Transverse colon (tissue), 4 donors: ENCODE data around the gene BLVRB. TPM values are rescaled to one million over a fixed set of nuclear protein-coding genes. Genes with fewer than 3 reads are reported as not detected.
A peak's percentile ranks its signal among the peaks of the same experiment; 100 is the strongest.
"Not testable (repeated sequence)": the region's sequence is repeated elsewhere in the genome, so short reads cannot be mapped to it uniquely, and the experiment has no call there.

ENCODE experiments used
- DNase-seq: peaks from one replicate; pipeline ENCODE4 v3.0.0-alpha.2; 2019
- H3K27ac ChIP-seq, 4 donors: fragments of 200-600 bp; sonication (generic); 2 replicates each; pipeline ENCODE4 v1.5.1; 2016 to 2018; ENCODE audit warnings: inconsistent platforms in 4 of 4
- H3K27me3 ChIP-seq: fragments of 200-600 bp; sonication (generic); 2 replicates; pipeline ENCODE4 v1.5.1; 2017; ENCODE audit warnings: inconsistent platforms
- H3K36me3 ChIP-seq, 4 donors: fragments of 200-600 bp; sonication (generic); 2 replicates each; pipeline ENCODE4 v1.5.1; 2017 to 2019; ENCODE audit warnings: inconsistent platforms in 4 of 4
- H3K4me1 ChIP-seq, 4 donors: fragments of 200-600 bp; sonication (generic); 2 replicates each; pipeline ENCODE4 v1.5.1; 2017 to 2020; ENCODE audit warnings: inconsistent platforms in 4 of 4
- H3K4me3 ChIP-seq, 4 donors: fragments of 200-600 bp; sonication (generic); 1 replicate in 1 of 4; 2 replicates in 3 of 4; pipeline versions ENCODE4 v1.5.1 to v1.6.1; 2017 to 2019; ENCODE audit warnings: inconsistent platforms in 4 of 4
- H3K9me3 ChIP-seq, 2 donors: fragments of 200-600 bp; sonication (generic); 2 replicates each; pipeline ENCODE4 v1.5.1; 2017 to 2019; ENCODE audit warnings: inconsistent platforms in 2 of 2
- EP300 ChIP-seq: sonication (generic); formaldehyde crosslinking; IDR thresholded peaks from one replicate; pipeline ENCODE4 v1.6.1; 2017; ENCODE audit warnings: antibody characterized with exemption, low read depth
- POLR2A ChIP-seq: fragments of 450-650 bp; IDR thresholded peaks from one replicate; pipeline ENCODE4 v1.6.1; 2016; ENCODE audit warnings: antibody characterized with exemption, mild to moderate bottlenecking, moderate library complexity
- POLR2AphosphoS5 ChIP-seq, 3 donors: sonication (generic); formaldehyde crosslinking; IDR thresholded peaks; one replicate each; pipeline ENCODE4 v1.6.1; 2016; ENCODE audit warnings: antibody characterized with exemption in 3 of 3
- WGBS, 2 donors: methylation state at CpG; one replicate each; pipeline ENCODE4 v1.1.5; 2018; ENCODE audit warnings: low coverage in 1 of 2; 5-methylcytosine and 5-hydroxymethylcytosine counted together
- in situ Hi-C, 4 donors: fragments of 200-750 bp; cut with MboI; loops; one replicate each; pipeline versions ENCODE4 v1.15.0 to v1.15.1; 2017; ENCODE audit warnings: low sequenced_read_pairs in 3 of 4, low pct_ligation_motif_present in 1 of 4, low pct_unique_long_range_greater_than_20kb in 1 of 4
- intact Hi-C: fragments of 100-400 bp; cut with DNase I; formaldehyde crosslinking; loops from one replicate; pipeline ENCODE4 v1.15.1; 2023; ENCODE audit warnings: low total_unique reads
- total RNA-seq, 4 donors: library from RNA; depleted of rRNA; stranded (reverse); fragments of >200 nt; gene quantifications; one replicate each; pipeline ENCODE4 v1.1.0, GENCODE V29; 2016
- TF ChIP-seq, protein P1 (sequence below), 5 experiments: fragments of 200-600 bp in 3 of 5; fragments of 450-650 bp in 2 of 5; sonication (generic) in 3 of 5; IDR thresholded peaks; 1 replicate in 2 of 5; 2 replicates in 3 of 5; pipeline ENCODE4 v1.5.1; 2016 to 2017; ENCODE audit warnings: antibody characterized with exemption in 5 of 5, inconsistent platforms in 3 of 5, mild to moderate bottlenecking in 2 of 5, moderate library complexity in 1 of 5

The BLVRB gene
- total RNA-seq, 4 donors from 2014 or later = 81.5 to 193 (median 147) TPM

- Histone ChIP-seq H3K36me3 (no peaks in the 10 kb centered on the region), H3K27me3 (no peaks in the 10 kb centered on the region), H3K4me1 (peaks cover 0 to 5% (median 0%) of the 10 kb centered on the region in 4 donors), H3K27ac (no peak overlapping the region), H3K9me3 (no peaks in the 10 kb centered on the region), H3K4me3 (no peak overlapping the region)
- intact Hi-C loops (no loop called here), in situ Hi-C loops (loop anchor here in 1 of 4 donors (25.0 kb wide), 1 partner anchor 123 kb away; the partner anchor contains the start of gene AKT2)
- 76% methylated on average over 9 of the region's 9 CpGs; no CpG with 5 or more reads in 1 of the 2 donors for WGBS, 2 donors
- DNase-seq = no peak
- TF ChIP-seq POLR2AphosphoS5 (IDR thresholded peaks at IDR 0.05) (no peak), POLR2A (no peak)
These were observed 55.5 kb downstream of the BLVRB start for GRCh38 chr19:40410030-40410389.

- H3K9me3 ChIP-seq, H3K4me1 ChIP-seq, H3K27ac ChIP-seq, H3K36me3 ChIP-seq, DNase-seq, H3K27me3 ChIP-seq, H3K4me3 ChIP-seq, intact Hi-C loops: not testable (repeated sequence)
- in situ Hi-C loops = loop anchor here in 1 of 4 donors (25.0 kb wide), 1 partner anchor 121 kb away; the partner anchor contains the start of gene AKT2
- 89% methylated on average over 8 of the region's 8 CpGs; no CpG with 5 or more reads in 1 of the 2 donors for WGBS, 2 donors
These were observed 57.0 kb downstream of the BLVRB start for GRCh38 chr19:40408598-40408925.

DNA sequence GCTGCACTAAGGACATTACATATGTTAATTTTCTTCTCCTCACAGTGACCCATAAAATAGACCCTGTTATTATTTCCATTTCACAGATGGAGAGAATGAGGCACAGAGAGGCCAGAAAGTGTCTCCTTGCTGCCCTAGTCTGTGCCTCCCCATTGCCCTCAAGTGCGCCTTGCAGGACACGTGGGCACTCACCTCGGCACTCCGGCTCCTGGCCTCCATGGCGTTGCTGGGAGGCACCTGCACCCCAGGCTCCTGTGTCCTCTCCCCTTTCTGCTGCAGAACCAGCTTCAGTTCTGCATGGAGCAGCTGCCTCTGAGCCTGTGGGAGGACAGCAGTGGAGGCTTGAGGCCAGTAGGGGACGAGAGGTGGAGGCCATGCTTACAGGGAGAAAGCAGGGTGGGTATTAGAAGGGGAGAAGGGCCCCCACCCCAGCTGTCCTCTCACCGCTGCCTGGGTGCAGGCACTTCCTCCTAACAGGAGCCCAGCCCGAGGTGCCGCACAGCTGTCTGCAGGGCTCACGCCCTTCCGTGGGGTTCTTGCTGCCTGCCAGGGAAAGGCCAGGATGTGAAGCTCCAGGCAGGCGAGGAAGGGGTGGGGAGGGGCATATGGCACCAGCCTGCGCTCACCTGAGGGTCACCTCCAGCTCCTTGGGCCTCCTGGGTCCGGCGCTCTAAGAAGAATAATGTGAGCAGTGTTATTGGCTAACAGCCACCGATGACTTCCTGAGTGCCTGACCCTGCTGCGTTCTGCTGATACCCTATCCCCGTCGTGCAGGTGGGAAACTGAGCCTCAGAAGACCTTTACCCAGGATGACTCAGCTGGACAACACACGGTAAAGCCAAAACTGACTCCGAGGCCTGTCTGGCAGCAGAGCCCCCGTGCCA lies 57.6 kb downstream of the BLVRB start:
- no peak for TF ChIP-seq POLR2AphosphoS5 (IDR thresholded peaks at IDR 0.05)
- TF ChIP-seq EP300 = no peak
- no peaks in the 10 kb centered on the region for H3K27me3 ChIP-seq
- WGBS, 2 donors = 50% methylated on average over 18 of the region's 22 CpGs; no CpG with 5 or more reads in 1 of the 2 donors
- H3K4me3 ChIP-seq = no peak overlapping the region
- in situ Hi-C loops = loop anchor here in 1 of 4 donors (25.0 kb wide), 1 partner anchor 121 kb away; the partner anchor contains the start of gene AKT2
- DNase-seq = no peak
- no peak overlapping the region for H3K27ac ChIP-seq
- intact Hi-C loops = no loop called here
- no peaks in the 10 kb centered on the region for H3K9me3 ChIP-seq
- H3K36me3 ChIP-seq = no peaks in the 10 kb centered on the region
- H3K4me1 ChIP-seq = peaks cover 0 to 9% (median 7%) of the 10 kb centered on the region in 4 donors

DNA sequence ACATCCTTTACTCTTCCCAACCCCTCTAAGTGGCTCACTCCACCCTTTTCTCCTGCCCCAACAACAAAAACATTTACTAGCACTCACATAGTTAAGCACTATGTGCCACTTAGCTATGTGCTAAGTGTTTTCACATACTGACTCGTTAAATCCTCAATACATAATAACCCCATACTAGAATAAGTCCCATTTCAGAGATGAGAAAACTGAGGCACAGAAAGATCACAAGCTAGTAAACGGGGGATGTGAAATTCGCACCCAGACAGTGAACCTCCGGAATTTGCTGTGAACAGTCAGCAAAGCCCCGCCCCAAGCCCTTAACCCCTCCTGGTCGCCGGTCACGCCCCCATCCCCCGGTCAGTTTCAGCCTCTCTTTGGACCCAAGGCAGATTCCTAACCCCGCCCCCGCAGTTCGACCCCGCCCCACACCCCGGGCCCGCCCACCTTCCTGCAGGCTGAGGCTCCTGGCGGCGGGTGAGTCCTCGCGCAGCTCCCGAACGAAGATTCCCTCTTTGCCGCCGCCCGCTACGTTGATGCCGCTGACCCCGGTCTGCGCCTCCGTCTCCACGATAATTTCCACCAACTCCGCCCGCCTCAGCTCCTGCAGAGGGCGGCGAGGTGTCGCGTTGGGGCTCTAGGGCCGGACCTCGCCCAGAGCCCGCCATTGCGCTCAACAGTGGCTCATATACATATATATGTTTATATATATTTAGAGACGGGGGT lies 62.1 kb downstream of the BLVRB start:
- intact Hi-C loops = no loop called here
- H3K4me1 ChIP-seq = peaks cover 0 to 10% (median 7%) of the 10 kb centered on the region in 4 donors
- no peaks in the 10 kb centered on the region for H3K27me3 ChIP-seq
- H3K27ac ChIP-seq = peak overlapping the region; percentile 85 to 92 (median 88)
- 0% methylated on average over 1 to 36 of the region's 41 CpGs for WGBS, 2 donors
- in situ Hi-C loops = loop anchor here in 1 of 4 donors (25.0 kb wide), 1 partner anchor 116 kb away; the partner anchor contains the start of gene AKT2
- peak; percentile 95 for DNase-seq
- H3K9me3 ChIP-seq = no peaks in the 10 kb centered on the region
- H3K4me3 ChIP-seq = peak overlapping the region; percentile 29 to 57 (median 50)
- no peaks in the 10 kb centered on the region for H3K36me3 ChIP-seq
- TF ChIP-seq, protein P1, sequence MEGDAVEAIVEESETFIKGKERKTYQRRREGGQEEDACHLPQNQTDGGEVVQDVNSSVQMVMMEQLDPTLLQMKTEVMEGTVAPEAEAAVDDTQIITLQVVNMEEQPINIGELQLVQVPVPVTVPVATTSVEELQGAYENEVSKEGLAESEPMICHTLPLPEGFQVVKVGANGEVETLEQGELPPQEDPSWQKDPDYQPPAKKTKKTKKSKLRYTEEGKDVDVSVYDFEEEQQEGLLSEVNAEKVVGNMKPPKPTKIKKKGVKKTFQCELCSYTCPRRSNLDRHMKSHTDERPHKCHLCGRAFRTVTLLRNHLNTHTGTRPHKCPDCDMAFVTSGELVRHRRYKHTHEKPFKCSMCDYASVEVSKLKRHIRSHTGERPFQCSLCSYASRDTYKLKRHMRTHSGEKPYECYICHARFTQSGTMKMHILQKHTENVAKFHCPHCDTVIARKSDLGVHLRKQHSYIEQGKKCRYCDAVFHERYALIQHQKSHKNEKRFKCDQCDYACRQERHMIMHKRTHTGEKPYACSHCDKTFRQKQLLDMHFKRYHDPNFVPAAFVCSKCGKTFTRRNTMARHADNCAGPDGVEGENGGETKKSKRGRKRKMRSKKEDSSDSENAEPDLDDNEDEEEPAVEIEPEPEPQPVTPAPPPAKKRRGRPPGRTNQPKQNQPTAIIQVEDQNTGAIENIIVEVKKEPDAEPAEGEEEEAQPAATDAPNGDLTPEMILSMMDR (IDR thresholded peaks at IDR 0.05) = peak in 2 of 5 experiments; percentile 8 to 20
- no peak for TF ChIP-seq EP300
- peak; percentile 53 to 65 (median 59) for TF ChIP-seq POLR2AphosphoS5 (IDR thresholded peaks at IDR 0.05)
- TF ChIP-seq POLR2A = peak; percentile 48

GRCh38 chr19:40400559-40400958 lies 65.0 kb downstream of the BLVRB start:
- 30 to 68% methylated on average over 2 to 3 of the region's 3 CpGs for WGBS, 2 donors
- Histone ChIP-seq H3K27me3 (no peaks in the 10 kb centered on the region), H3K9me3 (no peaks in the 10 kb centered on the region), H3K27ac (no peak overlapping the region), H3K36me3 (no peaks in the 10 kb centered on the region), H3K4me3 (no peak overlapping the region), H3K4me1 (peaks cover 0 to 10% (median 5%) of the 10 kb centered on the region in 4 donors)
- TF ChIP-seq POLR2AphosphoS5 (IDR thresholded peaks at IDR 0.05) (no peak), EP300 (no peak), POLR2A (no peak)
- TF ChIP-seq, protein P1 (IDR thresholded peaks at IDR 0.05) = no peak
- in situ Hi-C loops (loop anchor here in 1 of 4 donors (25.0 kb wide), 1 partner anchor 113 kb away; the partner anchor contains the start of gene AKT2), intact Hi-C loops (no loop called here)
- no peak for DNase-seq
